Kidney tubule cell (primary cell): ENCODE measurements around the gene TCEANC2.
A peak's percentile ranks its signal among the peaks of the same experiment; 100 is the strongest.

Source experiments
- DNase-seq: peaks from one replicate; pipeline ENCODE4 v3.0.0-alpha.2; 2018; ENCODE audit warnings: low spot score

Gene TCEANC2

GRCh38 chr1:54114001-54114400 is 60.6 kb downstream of the TCEANC2 start:
- DNase-seq: no peak

GRCh38 chr1:54114955-54115354 is 61.5 kb downstream of the TCEANC2 start:
- DNase-seq: no peak

GRCh38 chr1:54115520-54115919 is 62.1 kb downstream of the TCEANC2 start:
- DNase-seq: no peak

- peak; percentile 92 for DNase-seq
Measured at GRCh38 chr1:54117815-54118563, 64.6 kb downstream of the TCEANC2 start.

- DNase-seq: peak; percentile 95
Measured at GRCh38 chr1:54118704-54119103, 65.3 kb downstream of the TCEANC2 start.

GRCh38 chr1:54120018-54120697 is 66.8 kb downstream of the TCEANC2 start:
- no peak for DNase-seq

GRCh38 chr1:54120698-54121481 is 67.5 kb downstream of the TCEANC2 start:
- DNase-seq: no peak

- DNase-seq: peak; percentile 92
Measured at GRCh38 chr1:54121482-54122134, 68.2 kb downstream of the TCEANC2 start.

GRCh38 chr1:54122135-54122751 is 68.8 kb downstream of the TCEANC2 start:
- DNase-seq: no peak

- no peak for DNase-seq
Measured at GRCh38 chr1:54122992-54123391, 69.6 kb downstream of the TCEANC2 start.

GRCh38 chr1:54124472-54124871 is 71.1 kb downstream of the TCEANC2 start:
- DNase-seq: peak; percentile 61

- DNase-seq: no peak
Measured at GRCh38 chr1:54124906-54125305, 71.5 kb downstream of the TCEANC2 start.

GRCh38 chr1:54125386-54126070 is 72.1 kb downstream of the TCEANC2 start:
- DNase-seq: peak; percentile 34

- DNase-seq: no peak
Measured at GRCh38 chr1:54126271-54126815, 72.9 kb downstream of the TCEANC2 start.

GRCh38 chr1:54127594-54128300 is 74.3 kb downstream of the TCEANC2 start:
- no peak for DNase-seq

- no peak for DNase-seq
Measured at GRCh38 chr1:54129858-54130257, 76.5 kb downstream of the TCEANC2 start.

- no peak for DNase-seq
Measured at GRCh38 chr1:54131419-54131818, 78.0 kb downstream of the TCEANC2 start.

GRCh38 chr1:54132495-54132894 is 79.1 kb downstream of the TCEANC2 start:
- no peak for DNase-seq

- no peak for DNase-seq
Measured at GRCh38 chr1:54134295-54134694, 80.9 kb downstream of the TCEANC2 start.

GRCh38 chr1:54135436-54136120 is 82.2 kb downstream of the TCEANC2 start:
- peak; percentile 60 for DNase-seq
